Measurements from ENCODE around the gene DNAJC16.

DNAJC16 gene

GRCh38 chr1:15620902-15621682 lies 94.4 kb downstream of the DNAJC16 start:
- Histone ChIP-seq H3K27ac (ENCODE audit: low read depth, low read length) (no peak overlapping the region), H3K27me3 (ENCODE audit: control insufficient read depth in 1 of 2, insufficient read depth in 2 of 2, low read length in 2 of 2) (no peaks in the 10 kb centered on the region), H3K9ac (ENCODE audit: low read depth in 1 of 2, low read length in 2 of 2) (no peak overlapping the region), H3K4me1 (ENCODE audit: control insufficient read depth in 1 of 2, insufficient read depth in 2 of 2, low read length in 2 of 2) (peaks cover 38 to 39% of the 10 kb centered on the region in 2 donors), H3K9me3 (ENCODE audit: control insufficient read depth in 1 of 2, low read length in 2 of 2) (no peaks in the 10 kb centered on the region), H3K36me3 (ENCODE audit: control insufficient read depth in 1 of 2, insufficient read depth in 2 of 2, low read length in 2 of 2) (no peaks in the 10 kb centered on the region), H3K4me3 (ENCODE audit: low read depth in 1 of 2, low read length in 2 of 2) (no peak overlapping the region)

DNA sequence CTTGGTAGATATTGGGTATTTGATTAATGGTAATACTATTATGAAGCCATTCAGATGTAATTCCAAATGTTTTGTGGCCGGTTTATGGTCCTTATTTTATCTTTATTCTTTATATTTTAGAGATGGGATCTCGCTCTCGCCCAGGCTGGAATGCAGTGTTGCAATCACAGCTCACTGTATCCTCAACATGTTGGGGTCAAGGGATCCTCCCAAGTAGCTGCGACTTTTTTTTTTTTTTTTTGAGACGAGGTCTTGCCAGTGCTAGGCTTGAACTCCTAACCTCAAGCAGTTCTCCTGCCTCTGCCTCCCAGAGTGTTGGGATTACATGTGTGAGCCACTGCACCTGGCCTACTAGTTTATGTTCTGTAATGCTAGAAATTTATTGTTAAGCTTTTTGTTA lies 95.3 kb downstream of the DNAJC16 start:
- Histone ChIP-seq H3K27me3 (ENCODE audit: control insufficient read depth in 1 of 2, insufficient read depth in 2 of 2, low read length in 2 of 2) (no peaks in the 10 kb centered on the region), H3K4me1 (ENCODE audit: control insufficient read depth in 1 of 2, insufficient read depth in 2 of 2, low read length in 2 of 2) (peaks cover 32 to 34% of the 10 kb centered on the region in 2 donors), H3K27ac (ENCODE audit: low read depth, low read length) (no peak overlapping the region), H3K36me3 (ENCODE audit: control insufficient read depth in 1 of 2, insufficient read depth in 2 of 2, low read length in 2 of 2) (peaks cover 2 to 7% of the 10 kb centered on the region in 2 donors), H3K4me3 (ENCODE audit: low read depth in 1 of 2, low read length in 2 of 2) (no peak overlapping the region), H3K9me3 (ENCODE audit: control insufficient read depth in 1 of 2, low read length in 2 of 2) (no peaks in the 10 kb centered on the region), H3K9ac (ENCODE audit: low read depth in 1 of 2, low read length in 2 of 2) (no peak overlapping the region)

- Histone ChIP-seq H3K27ac (ENCODE audit: low read depth, low read length) (no peak overlapping the region), H3K27me3 (ENCODE audit: control insufficient read depth in 1 of 2, insufficient read depth in 2 of 2, low read length in 2 of 2) (no peaks in the 10 kb centered on the region), H3K36me3 (ENCODE audit: control insufficient read depth in 1 of 2, insufficient read depth in 2 of 2, low read length in 2 of 2) (peaks cover 2 to 12% of the 10 kb centered on the region in 2 donors), H3K4me3 (ENCODE audit: low read depth in 1 of 2, low read length in 2 of 2) (no peak overlapping the region), H3K9ac (ENCODE audit: low read depth in 1 of 2, low read length in 2 of 2) (no peak overlapping the region), H3K9me3 (ENCODE audit: control insufficient read depth in 1 of 2, low read length in 2 of 2) (no peaks in the 10 kb centered on the region), H3K4me1 (ENCODE audit: control insufficient read depth in 1 of 2, insufficient read depth in 2 of 2, low read length in 2 of 2) (peaks cover 32 to 34% of the 10 kb centered on the region in 2 donors)
Measured at GRCh38 chr1:15622712-15623373, 96.2 kb downstream of the DNAJC16 start.

- Histone ChIP-seq H3K9ac (ENCODE audit: low read depth in 1 of 2, low read length in 2 of 2) (no peak overlapping the region), H3K4me3 (ENCODE audit: low read depth in 1 of 2, low read length in 2 of 2) (no peak overlapping the region), H3K36me3 (ENCODE audit: control insufficient read depth in 1 of 2, insufficient read depth in 2 of 2, low read length in 2 of 2) (peaks cover 2 to 16% of the 10 kb centered on the region in 2 donors), H3K27ac (ENCODE audit: low read depth, low read length) (no peak overlapping the region), H3K27me3 (ENCODE audit: control insufficient read depth in 1 of 2, insufficient read depth in 2 of 2, low read length in 2 of 2) (no peaks in the 10 kb centered on the region), H3K4me1 (ENCODE audit: control insufficient read depth in 1 of 2, insufficient read depth in 2 of 2, low read length in 2 of 2) (peaks cover 32 to 34% of the 10 kb centered on the region in 2 donors), H3K9me3 (ENCODE audit: control insufficient read depth in 1 of 2, low read length in 2 of 2) (no peaks in the 10 kb centered on the region)
Measured at GRCh38 chr1:15623435-15623834, 96.8 kb downstream of the DNAJC16 start.

- H3K9me3 ChIP-seq (ENCODE audit: control insufficient read depth in 1 of 2, low read length in 2 of 2): no peaks in the 10 kb centered on the region
- no peak overlapping the region for H3K27ac ChIP-seq (ENCODE audit: low read depth, low read length)
- H3K4me1 ChIP-seq (ENCODE audit: control insufficient read depth in 1 of 2, insufficient read depth in 2 of 2, low read length in 2 of 2): peaks cover 24 to 34% of the 10 kb centered on the region in 2 donors
- H3K36me3 ChIP-seq (ENCODE audit: control insufficient read depth in 1 of 2, insufficient read depth in 2 of 2, low read length in 2 of 2): peaks cover 2 to 16% of the 10 kb centered on the region in 2 donors
- no peaks in the 10 kb centered on the region for H3K27me3 ChIP-seq (ENCODE audit: control insufficient read depth in 1 of 2, insufficient read depth in 2 of 2, low read length in 2 of 2)
- H3K4me3 ChIP-seq (ENCODE audit: low read depth in 1 of 2, low read length in 2 of 2): no peak overlapping the region
- no peak overlapping the region for H3K9ac ChIP-seq (ENCODE audit: low read depth in 1 of 2, low read length in 2 of 2)
Measured at GRCh38 chr1:15624133-15624714, 97.6 kb downstream of the DNAJC16 start.

DNA sequence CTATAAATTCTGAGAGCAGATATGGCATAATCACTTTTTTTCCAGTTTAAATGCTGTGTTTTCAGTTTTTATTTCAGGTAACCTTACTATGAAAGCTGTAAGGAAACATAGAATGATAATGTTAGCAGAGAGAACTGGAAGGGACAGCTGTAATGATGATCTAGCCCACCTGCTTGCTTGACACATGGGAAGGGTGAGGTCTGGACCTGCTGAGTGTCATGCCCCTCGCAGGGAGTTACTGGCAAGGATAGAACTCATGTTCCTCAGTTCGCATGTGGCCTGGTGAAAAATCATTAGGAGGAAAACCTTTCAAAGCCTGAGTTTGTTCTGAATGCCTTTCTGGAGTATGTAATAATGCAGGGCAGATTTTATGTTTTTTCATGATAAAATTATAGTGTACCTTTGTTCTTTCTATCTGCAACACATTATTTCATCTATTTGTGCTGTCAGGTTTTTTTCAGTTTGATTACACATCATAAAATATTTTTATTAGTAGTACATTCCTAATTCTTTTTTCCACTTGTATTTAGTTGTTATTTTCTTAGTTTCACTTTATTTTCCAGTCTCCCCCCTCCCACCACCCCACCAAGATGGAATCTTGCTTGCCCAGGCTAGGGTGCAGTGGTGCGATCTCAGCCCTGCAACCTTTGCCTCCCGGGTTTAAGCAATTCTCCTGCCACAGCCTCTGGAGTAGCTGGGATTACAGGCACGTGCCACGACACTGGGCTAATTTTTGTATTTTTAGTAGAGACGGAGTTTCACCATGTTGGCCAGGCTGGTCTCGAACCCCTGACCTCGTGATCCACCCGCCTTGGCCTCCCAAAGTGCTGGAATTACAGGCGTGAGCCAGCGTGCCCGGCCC lies 98.6 kb downstream of the DNAJC16 start:
- Histone ChIP-seq H3K4me1 (ENCODE audit: control insufficient read depth in 1 of 2, insufficient read depth in 2 of 2, low read length in 2 of 2) (peaks cover 16 to 25% of the 10 kb centered on the region in 2 donors), H3K27ac (ENCODE audit: low read depth, low read length) (no peak overlapping the region), H3K9ac (ENCODE audit: low read depth in 1 of 2, low read length in 2 of 2) (no peak overlapping the region), H3K9me3 (ENCODE audit: control insufficient read depth in 1 of 2, low read length in 2 of 2) (no peaks in the 10 kb centered on the region), H3K4me3 (ENCODE audit: low read depth in 1 of 2, low read length in 2 of 2) (no peak overlapping the region), H3K27me3 (ENCODE audit: control insufficient read depth in 1 of 2, insufficient read depth in 2 of 2, low read length in 2 of 2) (no peaks in the 10 kb centered on the region), H3K36me3 (ENCODE audit: control insufficient read depth in 1 of 2, insufficient read depth in 2 of 2, low read length in 2 of 2) (peaks cover 5 to 20% of the 10 kb centered on the region in 2 donors)

All from duodenal mucosa (tissue), 2 donors.